Spleen (tissue), 7 donors: ENCODE measurements around the gene EEF1G.

Experiments used
- CTCF ChIP-seq, 11 experiments: fragments of 200-600 bp in 7 of 11; fragments of 450-650 bp in 4 of 11; sonication (generic) in 4 of 11; IDR thresholded peaks in 8 of 11; conservative IDR thresholded peaks in 3 of 11; 1 replicate in 7 of 11; 2 replicates in 4 of 11; pipeline versions ENCODE4 v1.4.0 to v1.8.0; 2016 to 2021; ENCODE audit warnings: antibody characterized with exemption in 11 of 11, inconsistent platforms in 4 of 11, mild to moderate bottlenecking in 1 of 11
- POLR2A ChIP-seq, 3 donors: fragments of 450-650 bp; IDR thresholded peaks; one replicate each; pipeline ENCODE4 v1.5.1; 2017; ENCODE audit warnings: antibody characterized with exemption in 3 of 3, mild to moderate bottlenecking in 1 of 3
- POLR2AphosphoS5 ChIP-seq, 3 donors: sonication (generic); formaldehyde crosslinking; IDR thresholded peaks; one replicate each; pipeline ENCODE4 v1.5.1; 2017; ENCODE audit warnings: antibody characterized with exemption in 3 of 3
- donor health status: DM: no; HTN: no; CAD: no; lungs with moderate emphysema.
- donor health status: DM: no; HTN: no; CAD: no.
- donor health status: DM: no; HTN: no; CAD: no.

DNA sequence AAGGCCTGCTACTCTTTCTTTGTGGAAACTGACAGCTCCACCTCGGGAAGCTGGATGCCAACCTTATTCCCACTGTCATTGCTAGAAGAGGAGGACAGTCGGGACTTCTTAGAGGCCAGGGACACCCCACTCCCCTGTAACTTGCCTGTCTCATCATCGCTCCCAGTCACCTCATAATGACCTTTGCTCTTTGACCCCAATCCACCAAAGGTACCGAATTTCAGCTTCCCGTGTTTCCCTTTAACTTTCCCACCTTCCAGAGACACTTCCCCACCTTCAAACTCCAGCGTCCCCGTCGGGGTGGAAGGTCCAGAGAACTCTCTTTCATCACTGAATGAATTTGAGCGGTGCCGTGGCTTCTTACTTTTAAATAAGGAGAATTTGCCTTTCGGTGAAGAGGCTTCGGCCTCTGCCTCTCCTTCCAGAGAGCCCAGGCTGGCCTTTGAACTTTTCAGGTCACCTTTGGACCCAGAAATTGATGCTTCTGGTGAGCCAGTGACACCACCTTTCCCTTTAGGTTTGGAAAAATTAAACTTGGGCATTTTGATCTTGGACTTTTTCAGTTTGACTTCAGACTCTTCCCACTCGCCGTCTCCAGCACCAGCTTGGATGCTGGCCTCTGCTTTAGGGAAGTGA is 56.8 kb downstream of the EEF1G start:
- TF ChIP-seq CTCF (IDR thresholded peaks at IDR 0.05 in 8 of 11, conservative IDR thresholded peaks at IDR 0.05 in 3 of 11) = no peak
- TF ChIP-seq POLR2AphosphoS5 (IDR thresholded peaks at IDR 0.05) = no peak
- no peak for TF ChIP-seq POLR2A (IDR thresholded peaks at IDR 0.05)
